ENCODE data around the gene NAA25.

Gene NAA25

DNA sequence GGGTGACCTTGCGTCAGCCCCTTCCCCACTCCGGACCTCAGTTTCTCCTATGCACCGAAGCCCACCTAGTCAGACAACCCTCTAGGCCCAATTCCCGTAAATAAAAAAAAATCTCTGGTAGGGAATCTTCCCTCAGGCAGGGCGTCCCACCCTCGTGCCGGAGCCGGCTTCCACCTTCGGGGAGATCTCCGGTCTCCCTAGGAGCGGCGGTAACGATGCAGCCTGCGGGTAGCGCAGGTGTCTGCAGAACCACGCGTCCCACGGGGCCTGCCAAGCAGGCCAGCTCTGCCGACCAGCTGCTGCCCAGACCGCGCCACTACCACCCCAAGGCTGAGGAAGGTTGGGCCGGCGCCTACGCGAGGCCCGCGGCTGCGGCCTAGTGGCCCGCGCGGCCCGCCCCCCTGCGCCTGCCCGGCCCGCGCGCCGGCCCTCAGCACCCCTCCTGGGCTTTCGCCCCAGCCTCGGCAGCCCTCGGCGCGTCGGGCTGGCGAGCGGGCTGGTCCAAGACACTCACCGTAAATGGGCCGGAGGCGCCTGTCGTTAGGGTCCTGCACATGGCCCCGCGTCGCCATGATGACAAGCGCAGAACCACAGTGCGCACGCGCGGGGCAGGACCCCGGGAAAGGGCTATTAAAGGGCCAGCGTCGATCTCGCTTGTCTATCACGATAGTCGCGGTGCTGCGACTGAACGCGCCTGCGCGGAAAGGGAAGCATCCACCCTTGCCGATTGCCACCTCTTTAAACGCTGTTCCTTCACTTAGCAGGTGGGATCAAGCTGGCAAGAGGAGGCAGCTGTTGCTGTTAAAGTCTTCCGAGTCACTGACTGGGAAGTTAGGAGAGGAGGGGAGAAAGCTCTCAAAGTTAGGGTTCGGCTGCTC lies at the start of gene NAA25:
TSS of gene NAA25 (minus strand) at position 582 of the 878 bp plus-strand sequence. CDS start at position 572, 10 bp downstream.
- peak; percentile 79 to 86 for DNase-seq (ENCODE audit: low read depth in 2 of 2)

GRCh38 chr12:112153893-112154219 lies 45.3 kb upstream of the NAA25 start:
- no peak for DNase-seq (ENCODE audit: low read depth in 2 of 2)

DNA sequence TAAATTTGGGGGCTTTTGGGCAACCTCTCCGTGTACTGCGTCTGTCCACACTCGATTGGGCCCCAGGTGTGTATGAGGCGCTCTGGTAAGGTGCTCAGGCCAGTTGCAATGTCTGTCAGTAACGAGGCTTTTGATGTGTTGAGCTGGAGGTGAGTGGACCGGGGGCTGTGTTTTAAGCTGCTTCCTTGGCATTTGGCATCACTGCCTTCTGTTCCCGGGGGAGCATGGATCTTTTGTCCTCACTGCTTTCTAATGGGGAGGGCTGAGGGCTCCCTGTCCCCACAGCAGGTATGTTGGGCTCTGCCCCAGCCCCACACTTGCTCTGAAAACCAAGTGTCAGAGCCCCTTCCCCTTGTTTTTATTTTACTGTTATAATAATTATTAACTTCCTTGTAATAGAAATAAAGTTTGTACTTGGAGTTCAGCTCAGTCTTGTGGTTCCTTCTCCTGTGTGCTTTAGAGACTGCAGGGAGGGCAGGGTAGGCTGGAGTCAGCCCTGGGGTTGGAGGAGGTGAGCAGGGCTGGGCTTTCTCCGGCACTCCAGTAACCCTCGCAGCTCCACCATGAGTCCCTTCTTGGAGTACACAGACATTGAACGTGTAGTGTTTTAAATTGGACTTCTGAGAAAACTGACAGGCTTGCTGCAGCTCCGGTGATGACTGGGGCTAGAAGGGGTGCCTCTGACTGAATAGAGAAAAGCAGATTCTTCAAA lies 44.8 kb upstream of the NAA25 start:
- DNase-seq (ENCODE audit: low read depth in 2 of 2) = no peak

GRCh38 chr12:112151766-112152541 lies 43.4 kb upstream of the NAA25 start:
- no peak for DNase-seq (ENCODE audit: low read depth in 2 of 2)

- DNase-seq (ENCODE audit: low read depth in 2 of 2) = no peak
Observed at GRCh38 chr12:112149596-112149995, 41.0 kb upstream of the NAA25 start.

- no peak for DNase-seq (ENCODE audit: low read depth in 2 of 2)
Observed at GRCh38 chr12:112148031-112148513, 39.5 kb upstream of the NAA25 start.

DNA sequence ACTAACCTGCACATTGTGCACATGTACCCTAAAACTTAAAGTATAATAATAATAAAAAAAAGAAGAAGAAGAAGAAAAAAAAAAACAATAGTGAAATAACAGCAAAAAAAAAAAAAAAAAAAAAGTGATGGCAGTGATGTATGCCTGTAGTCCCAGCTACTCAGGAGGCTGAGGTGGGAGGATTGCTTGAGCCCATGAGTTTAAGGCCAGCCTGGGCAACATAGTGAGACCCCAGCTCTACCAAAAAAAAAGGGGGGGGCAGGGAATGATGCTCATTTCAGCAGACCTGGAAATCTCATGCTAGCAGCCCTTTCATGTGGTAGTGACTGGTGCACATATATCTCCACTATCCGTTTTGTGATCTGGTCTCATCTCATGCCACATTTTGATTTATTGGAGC lies 37.5 kb upstream of the NAA25 start:
- DNase-seq (ENCODE audit: low read depth in 2 of 2) = no peak

DNA sequence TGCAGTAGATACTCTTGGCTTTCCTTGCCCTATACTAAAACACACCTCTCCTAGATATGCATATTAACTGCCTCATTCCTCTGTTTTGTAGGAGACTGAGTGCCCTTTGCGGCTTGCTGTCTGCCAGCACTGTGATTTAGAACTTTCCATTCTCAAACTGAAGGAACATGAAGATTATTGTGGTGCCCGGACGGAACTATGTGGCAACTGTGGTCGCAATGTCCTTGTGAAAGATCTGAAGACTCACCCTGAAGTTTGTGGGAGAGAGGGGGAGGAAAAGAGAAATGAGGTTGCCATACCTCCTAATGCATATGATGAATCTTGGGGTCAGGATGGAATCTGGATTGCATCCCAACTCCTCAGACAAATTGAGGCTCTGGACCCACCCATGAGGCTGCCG lies 32.1 kb upstream of the NAA25 start:
- DNase-seq (ENCODE audit: low read depth in 2 of 2) = no peak

DNA sequence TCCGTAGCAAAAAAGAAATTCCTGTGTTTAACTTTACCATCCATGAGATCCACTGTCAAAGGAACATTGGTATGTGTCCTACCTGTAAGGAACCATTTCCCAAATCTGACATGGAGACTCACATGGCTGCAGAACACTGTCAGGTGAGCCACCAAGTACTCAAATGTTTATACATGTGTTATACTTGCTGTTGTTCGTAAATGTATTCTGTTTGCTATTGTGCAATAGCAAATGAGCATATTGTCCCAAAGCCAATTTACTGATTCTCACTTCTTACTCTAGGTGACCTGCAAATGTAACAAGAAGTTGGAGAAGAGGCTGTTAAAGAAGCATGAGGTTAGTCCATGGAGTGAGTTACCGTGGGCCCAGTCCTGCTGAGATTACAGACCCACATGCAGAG lies 26.1 kb upstream of the NAA25 start:
- DNase-seq (ENCODE audit: low read depth in 2 of 2) = no peak

DNA sequence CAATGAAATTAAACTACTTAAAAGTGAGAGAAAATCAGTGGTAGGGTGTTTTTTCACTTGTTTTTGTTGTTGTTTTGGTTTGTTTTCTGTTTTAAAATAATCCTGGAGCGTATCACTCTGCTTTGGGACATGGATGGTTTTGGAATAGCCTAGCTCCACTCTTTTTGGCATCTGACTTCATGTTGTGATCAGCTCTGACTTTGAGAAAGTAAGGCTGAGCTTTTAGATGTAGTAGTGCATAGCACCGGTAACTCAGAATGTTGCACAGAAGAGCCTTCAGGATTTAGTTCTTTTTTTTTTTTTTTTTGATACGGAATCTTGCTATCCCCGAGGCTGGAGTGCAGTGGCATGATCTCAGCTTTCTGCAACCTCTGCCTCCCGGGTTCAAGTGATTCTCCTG lies 24.8 kb upstream of the NAA25 start:
- DNase-seq (ENCODE audit: low read depth in 2 of 2) = no peak

- DNase-seq (ENCODE audit: low read depth in 2 of 2) = no peak
Observed at GRCh38 chr12:112131686-112132085, 23.1 kb upstream of the NAA25 start.

GRCh38 chr12:112130441-112130998 lies 21.9 kb upstream of the NAA25 start:
- DNase-seq (ENCODE audit: low read depth in 2 of 2) = no peak

DNA sequence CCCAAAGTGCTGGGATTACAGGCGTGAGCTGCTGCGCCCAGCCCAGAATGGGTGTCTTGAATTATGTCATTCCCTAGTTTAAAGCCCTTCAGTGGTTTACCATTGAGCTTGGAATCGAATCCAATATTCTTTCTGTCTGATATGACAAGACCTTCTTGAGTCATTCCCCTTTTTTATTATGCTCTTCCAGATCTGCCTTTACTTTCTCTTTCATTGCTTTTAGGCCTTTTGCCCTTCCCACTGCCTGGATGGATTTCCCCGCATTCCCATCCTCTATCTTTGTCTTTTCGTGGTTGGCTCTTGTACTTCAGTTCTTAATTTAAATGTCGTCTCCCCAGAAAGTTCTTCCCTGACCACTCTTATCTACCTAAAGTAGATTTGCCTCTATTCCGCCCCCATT lies 18.3 kb upstream of the NAA25 start:
- DNase-seq (ENCODE audit: low read depth in 2 of 2) = no peak

DNA sequence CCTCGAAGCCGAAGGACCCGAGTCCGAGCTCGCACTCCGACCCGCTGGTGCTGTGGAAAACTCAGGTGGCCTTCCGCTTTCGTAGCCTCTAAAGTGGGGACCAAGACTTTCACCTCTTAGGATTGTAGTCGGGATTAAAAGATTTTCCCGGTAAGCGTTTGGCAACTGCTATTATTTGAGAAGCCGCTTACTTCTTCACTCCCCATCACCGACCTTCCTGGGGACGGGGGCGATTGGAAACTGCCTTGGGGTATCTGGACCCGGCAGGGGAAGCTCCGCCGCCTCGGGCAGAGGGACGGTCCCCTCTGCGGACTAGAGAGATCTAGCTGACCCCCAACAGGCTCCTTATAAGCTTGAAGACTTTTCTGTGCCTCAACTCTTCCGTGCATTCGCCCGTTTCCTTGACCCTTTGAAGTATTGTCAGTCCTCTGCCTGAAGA lies 17.4 kb upstream of the NAA25 start:
- DNase-seq (ENCODE audit: low read depth in 2 of 2) = no peak

GRCh38 chr12:112125250-112125999 lies 16.8 kb upstream of the NAA25 start, which contains the start of gene TRAFD1:
Gene TRAFD1 (plus strand): TSS chr12:112125560. CDS start chr12:112130523, 4,963 bp downstream.
- peak; percentile 98 to 99 for DNase-seq (ENCODE audit: low read depth in 2 of 2)

GRCh38 chr12:112124918-112125249 lies 16.3 kb upstream of the NAA25 start:
- no peak for DNase-seq (ENCODE audit: low read depth in 2 of 2)

- DNase-seq (ENCODE audit: low read depth in 2 of 2) = no peak
Observed at GRCh38 chr12:112122823-112123690, 14.5 kb upstream of the NAA25 start.

DNA sequence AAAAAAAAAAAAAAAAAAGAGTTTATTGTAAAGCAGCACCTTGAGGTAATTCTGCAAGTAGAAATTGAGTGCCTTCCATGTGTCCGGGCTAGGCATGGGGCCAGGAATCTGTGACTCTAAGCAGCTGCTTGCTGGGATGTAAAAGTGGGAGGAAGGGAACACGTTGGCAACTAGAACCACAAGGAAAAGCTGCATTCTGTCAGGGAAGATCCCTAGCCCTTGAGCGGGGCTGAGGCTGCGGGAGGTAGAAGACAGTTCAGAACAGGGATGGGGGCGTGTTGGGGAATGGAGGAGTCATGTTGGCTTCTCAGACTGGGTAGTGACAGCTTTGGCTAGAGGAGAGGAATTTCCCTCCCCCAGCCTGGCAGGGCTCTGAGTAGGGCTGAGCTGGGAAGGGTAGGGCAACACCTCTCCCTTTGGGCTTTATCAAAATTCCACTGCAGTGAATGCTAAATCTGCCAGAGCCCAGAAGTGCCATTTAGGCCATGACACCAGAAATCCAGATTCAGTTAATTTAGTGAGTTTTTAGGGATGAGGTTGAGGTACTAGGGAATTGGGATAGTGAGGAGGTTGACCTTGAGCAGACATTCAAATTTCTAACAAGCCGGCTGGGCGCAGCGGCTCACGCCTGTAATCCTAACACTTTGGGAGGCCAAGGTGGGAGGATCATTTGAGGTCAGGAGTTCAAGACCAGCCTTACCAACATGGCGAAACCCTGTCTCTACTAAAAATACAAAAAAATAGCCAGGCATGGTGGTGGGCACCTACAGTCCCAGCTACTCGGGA lies 13.4 kb upstream of the NAA25 start:
- DNase-seq (ENCODE audit: low read depth in 2 of 2) = no peak

- DNase-seq (ENCODE audit: low read depth in 2 of 2) = no peak
Observed at GRCh38 chr12:112117685-112118084, 9.1 kb upstream of the NAA25 start.

Data from stimulated activated CD8-positive, alpha-beta memory T cell treated with anti-CD3 and anti-CD28 coated beads, Interleukin-15, amount 100 ng/mL, for 48 hours (primary cell).